Osteocyte (in vitro differentiated cells): ENCODE results near the gene SIGLEC14. TPM values are rescaled to one million over a fixed set of nuclear protein-coding genes. Genes with fewer than 3 reads are reported as not detected.

ENCODE experiments used
- DNase-seq: peaks from one replicate; pipeline ENCODE4 v3.0.0; 2021; ENCODE audit warnings: mixed read lengths; ENCODE audit not compliant: unreplicated experiment; ENCODE audit errors: extremely low spot score
- H3K27ac Mint-ChIP-seq: one replicate; pipeline ENCODE4 v1.8.0; 2021; ENCODE audit warnings: mild to moderate bottlenecking, mixed read lengths; ENCODE audit not compliant: unreplicated experiment
- H3K27me3 Mint-ChIP-seq: one replicate; pipeline ENCODE4 v1.8.0; 2021; ENCODE audit warnings: mixed read lengths; ENCODE audit not compliant: unreplicated experiment
- H3K36me3 Mint-ChIP-seq: one replicate; pipeline ENCODE4 v1.8.0; 2021; ENCODE audit warnings: mixed read lengths; ENCODE audit not compliant: unreplicated experiment
- H3K4me1 Mint-ChIP-seq: one replicate; pipeline ENCODE4 v1.8.0; 2021; ENCODE audit warnings: mixed read lengths; ENCODE audit not compliant: unreplicated experiment
- H3K4me3 Mint-ChIP-seq: one replicate; pipeline ENCODE4 v1.8.0; 2021; ENCODE audit warnings: mild to moderate bottlenecking, moderate library complexity, mixed read lengths; ENCODE audit not compliant: unreplicated experiment
- H3K9me3 Mint-ChIP-seq: one replicate; pipeline ENCODE4 v1.8.0; 2021; ENCODE audit warnings: mixed read lengths; ENCODE audit not compliant: unreplicated experiment
- total RNA-seq: library from RNA; stranded (reverse); gene quantifications from 2 replicates; pipeline ENCODE4 v1.2.1, GENCODE V29; 2021
- TF ChIP-seq, protein P1 (sequence below): fragments of 200-600 bp; sonication (generic); IDR thresholded peaks from 2 replicates; pipeline ENCODE4 v1.5.0; 2021; ENCODE audit warnings: antibody characterized with exemption, mild to moderate bottlenecking, moderate library complexity

Gene SIGLEC14
- total RNA-seq, 1 donor from 2014 or later: not detected

DNA sequence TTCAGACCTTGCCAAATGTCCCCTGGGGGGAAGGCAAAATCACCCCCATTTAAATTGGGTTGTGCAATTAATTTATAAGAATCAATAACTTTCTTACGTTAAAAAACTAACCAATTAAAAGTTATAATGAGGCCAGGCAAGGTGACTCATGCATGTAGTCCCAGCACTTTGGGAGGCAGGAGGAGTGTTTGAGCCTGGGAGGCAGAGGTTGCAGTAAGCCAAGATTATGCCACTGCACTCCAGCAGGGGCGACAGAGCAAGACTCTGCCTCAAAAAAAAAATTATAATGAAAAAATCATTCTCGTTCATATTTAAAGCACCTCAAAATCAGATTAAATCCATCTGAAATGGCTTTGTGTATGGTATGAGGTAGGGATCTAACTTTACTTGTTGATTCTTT lies 18.4 kb upstream of the SIGLEC14 start:
- H3K36me3 Mint-ChIP-seq: no peaks in the 10 kb centered on the region
- no peaks in the 10 kb centered on the region for H3K4me1 Mint-ChIP-seq
- no peak overlapping the region for H3K4me3 Mint-ChIP-seq
- H3K27ac Mint-ChIP-seq: no peak overlapping the region
- TF ChIP-seq, protein P1, sequence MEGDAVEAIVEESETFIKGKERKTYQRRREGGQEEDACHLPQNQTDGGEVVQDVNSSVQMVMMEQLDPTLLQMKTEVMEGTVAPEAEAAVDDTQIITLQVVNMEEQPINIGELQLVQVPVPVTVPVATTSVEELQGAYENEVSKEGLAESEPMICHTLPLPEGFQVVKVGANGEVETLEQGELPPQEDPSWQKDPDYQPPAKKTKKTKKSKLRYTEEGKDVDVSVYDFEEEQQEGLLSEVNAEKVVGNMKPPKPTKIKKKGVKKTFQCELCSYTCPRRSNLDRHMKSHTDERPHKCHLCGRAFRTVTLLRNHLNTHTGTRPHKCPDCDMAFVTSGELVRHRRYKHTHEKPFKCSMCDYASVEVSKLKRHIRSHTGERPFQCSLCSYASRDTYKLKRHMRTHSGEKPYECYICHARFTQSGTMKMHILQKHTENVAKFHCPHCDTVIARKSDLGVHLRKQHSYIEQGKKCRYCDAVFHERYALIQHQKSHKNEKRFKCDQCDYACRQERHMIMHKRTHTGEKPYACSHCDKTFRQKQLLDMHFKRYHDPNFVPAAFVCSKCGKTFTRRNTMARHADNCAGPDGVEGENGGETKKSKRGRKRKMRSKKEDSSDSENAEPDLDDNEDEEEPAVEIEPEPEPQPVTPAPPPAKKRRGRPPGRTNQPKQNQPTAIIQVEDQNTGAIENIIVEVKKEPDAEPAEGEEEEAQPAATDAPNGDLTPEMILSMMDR: no peak
- H3K9me3 Mint-ChIP-seq: no peaks in the 10 kb centered on the region
- H3K27me3 Mint-ChIP-seq: peaks cover 48% of the 10 kb centered on the region
- no peak for DNase-seq

DNA sequence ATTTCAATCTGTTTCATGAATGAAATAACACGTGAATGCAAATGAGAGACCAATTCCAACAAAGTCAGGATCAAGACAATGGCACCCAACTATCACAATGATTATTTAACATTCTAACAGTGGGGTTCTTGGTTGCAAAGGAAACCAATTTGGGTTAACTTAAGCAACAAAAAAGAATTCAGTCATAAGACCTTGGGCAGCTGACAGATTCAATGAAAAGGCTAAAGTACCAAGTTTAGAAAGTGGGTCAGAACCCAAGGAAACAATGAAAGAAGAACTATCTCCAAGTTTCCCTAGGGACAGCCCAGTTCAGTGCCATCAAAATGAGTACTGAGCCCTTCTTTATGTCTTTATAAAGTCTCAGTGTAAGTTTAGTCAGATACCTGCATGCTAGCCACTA lies 17.5 kb upstream of the SIGLEC14 start:
- Mint-ChIP-seq H3K36me3 (no peaks in the 10 kb centered on the region), H3K4me1 (no peaks in the 10 kb centered on the region), H3K27me3 (peaks cover 46% of the 10 kb centered on the region)

DNA sequence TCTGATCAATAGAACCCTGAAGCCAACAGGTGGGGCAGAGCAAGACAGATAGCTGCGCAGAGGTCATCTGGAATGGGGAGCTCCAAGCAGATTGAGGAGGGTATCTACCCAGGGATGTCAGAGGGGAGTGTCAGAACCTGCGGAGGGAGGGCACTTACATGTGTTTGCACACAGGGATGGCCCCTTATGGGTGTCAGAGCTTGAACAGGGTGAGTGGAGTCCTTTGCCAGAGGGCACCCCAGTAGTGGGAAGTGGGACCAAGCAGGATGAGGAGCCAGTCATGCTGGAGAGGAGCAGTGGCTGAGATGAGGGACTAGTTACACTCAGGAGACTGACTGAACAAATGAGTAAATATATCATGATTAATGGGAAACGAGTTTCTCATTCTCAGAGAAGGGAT lies 17.0 kb upstream of the SIGLEC14 start:
- peaks cover 47% of the 10 kb centered on the region for H3K27me3 Mint-ChIP-seq
- no peak overlapping the region for H3K27ac Mint-ChIP-seq
- no peaks in the 10 kb centered on the region for H3K4me1 Mint-ChIP-seq
- no peaks in the 10 kb centered on the region for H3K9me3 Mint-ChIP-seq
- DNase-seq: no peak
- TF ChIP-seq, protein P1: no peak
- H3K4me3 Mint-ChIP-seq: no peak overlapping the region
- H3K36me3 Mint-ChIP-seq: no peaks in the 10 kb centered on the region

More for the DNA sequence above, 17.5 kb upstream of the SIGLEC14 start:
- H3K27ac Mint-ChIP-seq: no peak overlapping the region
- no peaks in the 10 kb centered on the region for H3K9me3 Mint-ChIP-seq
- TF ChIP-seq, protein P1: no peak
- DNase-seq: no peak
- no peak overlapping the region for H3K4me3 Mint-ChIP-seq

DNA sequence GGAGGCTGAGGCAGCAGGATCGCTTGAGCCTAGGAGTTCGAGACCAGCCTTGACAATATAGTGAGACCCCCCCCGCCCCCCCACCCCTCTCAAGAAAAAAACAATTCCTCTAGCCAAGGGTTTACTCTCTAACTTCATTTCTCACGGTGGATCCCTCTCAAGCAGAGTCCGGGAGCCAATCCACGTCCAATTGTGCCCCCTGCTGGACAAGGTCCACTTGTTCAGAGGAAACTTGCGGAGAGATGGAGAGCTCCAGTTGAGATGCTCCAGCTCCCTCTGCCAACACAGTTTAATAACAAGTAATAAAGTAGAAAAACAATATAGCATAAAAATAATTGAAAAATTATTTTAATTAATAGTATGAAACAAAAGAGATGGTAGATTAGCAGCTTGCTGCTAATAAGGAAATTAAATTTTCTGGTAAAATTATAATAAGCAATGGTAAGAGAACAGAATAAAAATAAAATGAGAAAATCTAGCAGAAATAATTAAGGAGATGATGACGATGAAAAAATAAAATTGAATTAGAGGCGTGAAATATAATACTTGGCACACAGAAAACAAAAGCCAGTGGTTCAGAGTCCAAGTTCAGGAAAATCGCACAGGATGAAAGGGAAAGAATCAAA lies 14.5 kb upstream of the SIGLEC14 start:
- H3K4me1 Mint-ChIP-seq: peaks cover 5% of the 10 kb centered on the region
- DNase-seq: peak; percentile 90
- peaks cover 32% of the 10 kb centered on the region for H3K27me3 Mint-ChIP-seq
- H3K27ac Mint-ChIP-seq: no peak overlapping the region
- TF ChIP-seq, protein P1: peak; percentile 74
- H3K36me3 Mint-ChIP-seq: no peaks in the 10 kb centered on the region
- H3K9me3 Mint-ChIP-seq: no peaks in the 10 kb centered on the region
- H3K4me3 Mint-ChIP-seq: no peak overlapping the region

DNA sequence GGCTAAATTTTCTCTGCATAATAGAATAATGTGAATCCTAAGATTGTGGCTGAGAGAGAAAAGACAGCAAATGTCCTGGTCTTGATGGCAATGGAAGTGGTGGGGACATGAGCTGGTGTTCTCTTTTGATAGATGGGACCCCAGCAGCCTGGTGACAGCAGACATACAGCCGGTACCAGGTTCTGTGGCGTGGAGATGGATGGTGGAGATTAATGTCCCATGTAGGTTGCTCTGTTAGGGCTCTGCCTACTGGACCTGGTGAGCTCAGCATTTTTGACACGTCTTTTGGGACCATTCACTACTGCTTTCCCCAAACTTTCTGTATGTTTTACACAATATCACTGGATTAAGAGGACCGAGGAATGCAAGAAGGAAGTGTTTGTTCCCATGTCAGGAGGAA lies 8.2 kb upstream of the SIGLEC14 start:
- no peaks in the 10 kb centered on the region for H3K36me3 Mint-ChIP-seq
- DNase-seq: no peak
- peaks cover 9% of the 10 kb centered on the region for H3K27me3 Mint-ChIP-seq
- TF ChIP-seq, protein P1: no peak
- H3K9me3 Mint-ChIP-seq: no peaks in the 10 kb centered on the region
- H3K4me1 Mint-ChIP-seq: peaks cover 5% of the 10 kb centered on the region
- H3K4me3 Mint-ChIP-seq: no peak overlapping the region
- H3K27ac Mint-ChIP-seq: no peak overlapping the region
